Stimulated activated naive CD8-positive, alpha-beta T cell treated with anti-CD3 and anti-CD28 coated beads, Interleukin-15, amount 100 ng/mL, for 72 hours (primary cell): Measurements from ENCODE around the gene KDM8.
A peak's percentile ranks its signal among the peaks of the same experiment; 100 is the strongest.

Experiments used
- ATAC-seq: fragments of 150-1000 bp; cut with Tn5 transposase; 2 replicates; pipeline ENCODE4 v1.10.0; 2021; ENCODE audit warnings: mild to moderate bottlenecking, moderate library complexity
- DNase-seq, 2 donors: peaks; one replicate each; pipeline ENCODE4 v3.0.0; 2021 to 2022
- H3K27ac Mint-ChIP-seq, 2 donors: one replicate each; pipeline ENCODE4 v1.8.0; 2022; ENCODE audit warnings: mild to moderate bottlenecking in 2 of 2, mixed read lengths in 2 of 2, moderate library complexity in 2 of 2
- H3K27me3 Mint-ChIP-seq: one replicate; pipeline ENCODE4 v1.8.0; 2022; ENCODE audit warnings: mixed read lengths
- H3K4me1 Mint-ChIP-seq: one replicate; pipeline ENCODE4 v1.8.0; 2022; ENCODE audit warnings: mild to moderate bottlenecking, mixed read lengths
- H3K4me3 Mint-ChIP-seq, 2 donors: one replicate each; pipeline ENCODE4 v1.8.0; 2022; ENCODE audit warnings: mild to moderate bottlenecking in 2 of 2, mixed read lengths in 2 of 2, moderate library complexity in 1 of 2
- H3K9me3 Mint-ChIP-seq, 2 donors: one replicate each; pipeline ENCODE4 v1.8.0; 2022; ENCODE audit warnings: mixed read lengths in 2 of 2

The KDM8 gene

GRCh38 chr16:27228621-27229501 is 25.5 kb downstream of the KDM8 start:
- Mint-ChIP-seq H3K27me3 (no peaks in the 10 kb centered on the region), H3K9me3 (no peaks in the 10 kb centered on the region), H3K27ac (peak overlapping the region; percentile 23 to 65), H3K4me1 (peaks cover 95% of the 10 kb centered on the region), H3K4me3 (peak overlapping the region in 1 of 2 donors; percentile 33)
- peak; percentile 2 for ATAC-seq
- no peak for DNase-seq

GRCh38 chr16:27229891-27230470 is 26.7 kb downstream of the KDM8 start:
- no peak overlapping the region for H3K27ac Mint-ChIP-seq
- ATAC-seq (no peak), DNase-seq (no peak)
- peaks cover 95% of the 10 kb centered on the region for H3K4me1 Mint-ChIP-seq
- H3K27me3 Mint-ChIP-seq = no peaks in the 10 kb centered on the region
- H3K4me3 Mint-ChIP-seq = no peak overlapping the region
- H3K9me3 Mint-ChIP-seq = no peaks in the 10 kb centered on the region

- DNase-seq (peak; percentile 62 to 74), ATAC-seq (peak; percentile 65)
- Mint-ChIP-seq H3K9me3 (no peaks in the 10 kb centered on the region), H3K27ac (peak overlapping the region in 1 of 2 donors; percentile 82), H3K4me3 (peak overlapping the region; percentile 51 to 84), H3K27me3 (no peaks in the 10 kb centered on the region), H3K4me1 (peaks cover 95% of the 10 kb centered on the region)
These were observed 27.3 kb downstream of the KDM8 start for GRCh38 chr16:27230562-27231001.

GRCh38 chr16:27231692-27232060 is 28.4 kb downstream of the KDM8 start:
- peaks cover 93% of the 10 kb centered on the region for H3K4me1 Mint-ChIP-seq
- DNase-seq (no peak), ATAC-seq (no peak)
- H3K9me3 Mint-ChIP-seq = no peaks in the 10 kb centered on the region
- H3K27me3 Mint-ChIP-seq = no peaks in the 10 kb centered on the region
- peak overlapping the region; percentile 68 to 77 for H3K27ac Mint-ChIP-seq
- peak overlapping the region; percentile 61 to 84 for H3K4me3 Mint-ChIP-seq

- ATAC-seq (peak; percentile 29), DNase-seq (peak in 1 of 2 donors; percentile 63)
- H3K4me3 Mint-ChIP-seq = peak overlapping the region; percentile 61 to 84
- no peaks in the 10 kb centered on the region for H3K9me3 Mint-ChIP-seq
- H3K4me1 Mint-ChIP-seq = peaks cover 93% of the 10 kb centered on the region
- H3K27ac Mint-ChIP-seq = peak overlapping the region; percentile 68 to 77
- no peaks in the 10 kb centered on the region for H3K27me3 Mint-ChIP-seq
These were observed 29.0 kb downstream of the KDM8 start for GRCh38 chr16:27232061-27232900.

GRCh38 chr16:27232901-27233625 is 29.7 kb downstream of the KDM8 start:
- Mint-ChIP-seq H3K27me3 (no peaks in the 10 kb centered on the region), H3K4me3 (peak overlapping the region; percentile 61 to 84), H3K9me3 (no peaks in the 10 kb centered on the region), H3K4me1 (peaks cover 95% of the 10 kb centered on the region), H3K27ac (peak overlapping the region; percentile 37 to 85)
- ATAC-seq (no peak), DNase-seq (no peak)

GRCh38 chr16:27233731-27234130 is 30.4 kb downstream of the KDM8 start:
- no peaks in the 10 kb centered on the region for H3K9me3 Mint-ChIP-seq
- H3K27me3 Mint-ChIP-seq = no peaks in the 10 kb centered on the region
- peak overlapping the region; percentile 84 to 85 for H3K4me3 Mint-ChIP-seq
- H3K4me1 Mint-ChIP-seq = peaks cover 98% of the 10 kb centered on the region
- H3K27ac Mint-ChIP-seq = no peak overlapping the region
- no peak for ATAC-seq
- no peak for DNase-seq

GRCh38 chr16:27234171-27234570 is 30.8 kb downstream of the KDM8 start:
- ATAC-seq = no peak
- H3K4me3 Mint-ChIP-seq = peak overlapping the region; percentile 84 to 85

GRCh38 chr16:27234603-27235002 is 31.3 kb downstream of the KDM8 start:
- ATAC-seq (no peak), DNase-seq (no peak)
- H3K4me1 Mint-ChIP-seq = peaks cover 98% of the 10 kb centered on the region
- H3K27me3 Mint-ChIP-seq = no peaks in the 10 kb centered on the region
- H3K27ac Mint-ChIP-seq = peak overlapping the region; percentile 92 to 98
- no peaks in the 10 kb centered on the region for H3K9me3 Mint-ChIP-seq
- H3K4me3 Mint-ChIP-seq = peak overlapping the region; percentile 84 to 85

More at GRCh38 chr16:27234171-27234570, 30.8 kb downstream of the KDM8 start:
- Mint-ChIP-seq H3K27me3 (no peaks in the 10 kb centered on the region), H3K27ac (no peak overlapping the region), H3K9me3 (no peaks in the 10 kb centered on the region), H3K4me1 (peaks cover 98% of the 10 kb centered on the region)
- DNase-seq = no peak

- Mint-ChIP-seq H3K4me3 (peak overlapping the region; percentile 84 to 85), H3K4me1 (peaks cover 98% of the 10 kb centered on the region), H3K27me3 (no peaks in the 10 kb centered on the region), H3K27ac (peak overlapping the region; percentile 92 to 98), H3K9me3 (no peaks in the 10 kb centered on the region)
- DNase-seq = peak; percentile 80 to 88
- ATAC-seq = peak; percentile 50
These were observed 32.0 kb downstream of the KDM8 start for GRCh38 chr16:27235055-27235937.

GRCh38 chr16:27235938-27236245 is 32.6 kb downstream of the KDM8 start:
- Mint-ChIP-seq H3K27ac (peak overlapping the region; percentile 92 to 98), H3K27me3 (no peaks in the 10 kb centered on the region), H3K9me3 (no peaks in the 10 kb centered on the region), H3K4me1 (peaks cover 97% of the 10 kb centered on the region), H3K4me3 (peak overlapping the region; percentile 84 to 85)
- DNase-seq = no peak
- no peak for ATAC-seq

- no peaks in the 10 kb centered on the region for H3K9me3 Mint-ChIP-seq
- peak overlapping the region; percentile 70 to 79 for H3K4me3 Mint-ChIP-seq
- H3K27me3 Mint-ChIP-seq = no peaks in the 10 kb centered on the region
- H3K27ac Mint-ChIP-seq = peak overlapping the region; percentile 92 to 98
- ATAC-seq (no peak), DNase-seq (no peak)
- peaks cover 96% of the 10 kb centered on the region for H3K4me1 Mint-ChIP-seq
These were observed 33.4 kb downstream of the KDM8 start for GRCh38 chr16:27236635-27237218.

- Mint-ChIP-seq H3K4me1 (peaks cover 96% of the 10 kb centered on the region), H3K27me3 (no peaks in the 10 kb centered on the region), H3K27ac (peak overlapping the region; percentile 92 to 98), H3K9me3 (no peaks in the 10 kb centered on the region), H3K4me3 (peak overlapping the region; percentile 70 to 79)
- ATAC-seq = peak; percentile 89
- peak; percentile 86 to 93 for DNase-seq
These were observed 34.1 kb downstream of the KDM8 start for GRCh38 chr16:27237219-27238015.
